Inferior parietal cortex (tissue), 1 donor: ENCODE data around the gene DDX39B.
"Not testable (repeated sequence)": the region's sequence is repeated elsewhere in the genome, so short reads cannot be mapped to it uniquely, and the experiment has no call there.

Experiments used
- DNase-seq: peaks from one replicate; pipeline ENCODE4 v3.0.0-alpha.2; 2016; ENCODE audit errors: extremely low spot score

The DDX39B gene

DNA sequence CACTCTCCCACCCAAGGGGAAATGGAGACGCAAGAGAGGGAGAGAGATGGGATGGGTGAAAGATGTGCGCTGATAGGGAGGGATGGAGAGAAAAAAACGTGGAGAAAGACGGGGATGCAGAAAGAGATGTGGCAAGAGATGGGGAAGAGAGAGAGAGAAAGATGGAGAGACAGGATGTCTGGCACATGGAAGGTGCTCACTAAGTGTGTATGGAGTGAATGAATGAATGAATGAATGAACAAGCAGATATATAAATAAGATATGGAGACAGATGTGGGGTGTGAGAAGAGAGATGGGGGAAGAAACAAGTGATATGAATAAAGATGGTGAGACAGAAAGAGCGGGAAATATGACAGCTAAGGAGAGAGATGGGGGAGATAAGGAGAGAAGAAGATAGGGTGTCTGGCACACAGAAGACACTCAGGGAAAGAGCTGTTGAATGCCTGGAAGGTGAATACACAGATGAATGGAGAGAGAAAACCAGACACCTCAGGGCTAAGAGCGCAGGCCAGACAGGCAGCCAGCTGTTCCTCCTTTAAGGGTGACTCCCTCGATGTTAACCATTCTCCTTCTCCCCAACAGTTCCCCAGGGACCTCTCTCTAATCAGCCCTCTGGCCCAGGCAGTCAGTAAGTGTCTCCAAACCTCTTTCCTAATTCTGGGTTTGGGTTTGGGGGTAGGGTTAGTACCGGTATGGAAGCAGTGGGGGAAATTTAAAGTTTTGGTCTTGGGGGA lies 34.3 kb upstream of the DDX39B start:
- no peak for DNase-seq

DNA sequence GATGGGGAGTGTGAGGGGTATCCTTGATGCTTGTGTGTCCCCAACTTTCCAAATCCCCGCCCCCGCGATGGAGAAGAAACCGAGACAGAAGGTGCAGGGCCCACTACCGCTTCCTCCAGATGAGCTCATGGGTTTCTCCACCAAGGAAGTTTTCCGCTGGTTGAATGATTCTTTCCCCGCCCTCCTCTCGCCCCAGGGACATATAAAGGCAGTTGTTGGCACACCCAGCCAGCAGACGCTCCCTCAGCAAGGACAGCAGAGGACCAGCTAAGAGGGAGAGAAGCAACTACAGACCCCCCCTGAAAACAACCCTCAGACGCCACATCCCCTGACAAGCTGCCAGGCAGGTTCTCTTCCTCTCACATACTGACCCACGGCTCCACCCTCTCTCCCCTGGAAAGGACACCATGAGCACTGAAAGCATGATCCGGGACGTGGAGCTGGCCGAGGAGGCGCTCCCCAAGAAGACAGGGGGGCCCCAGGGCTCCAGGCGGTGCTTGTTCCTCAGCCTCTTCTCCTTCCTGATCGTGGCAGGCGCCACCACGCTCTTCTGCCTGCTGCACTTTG lies 33.6 kb upstream of the DDX39B start, which contains the start of gene TNF:
Gene TNF, plus strand, starts transcription at position 231 of the 567 bp plus-strand sequence. Its CDS starts 177 bp downstream, at position 408.
- no peak for DNase-seq

DNA sequence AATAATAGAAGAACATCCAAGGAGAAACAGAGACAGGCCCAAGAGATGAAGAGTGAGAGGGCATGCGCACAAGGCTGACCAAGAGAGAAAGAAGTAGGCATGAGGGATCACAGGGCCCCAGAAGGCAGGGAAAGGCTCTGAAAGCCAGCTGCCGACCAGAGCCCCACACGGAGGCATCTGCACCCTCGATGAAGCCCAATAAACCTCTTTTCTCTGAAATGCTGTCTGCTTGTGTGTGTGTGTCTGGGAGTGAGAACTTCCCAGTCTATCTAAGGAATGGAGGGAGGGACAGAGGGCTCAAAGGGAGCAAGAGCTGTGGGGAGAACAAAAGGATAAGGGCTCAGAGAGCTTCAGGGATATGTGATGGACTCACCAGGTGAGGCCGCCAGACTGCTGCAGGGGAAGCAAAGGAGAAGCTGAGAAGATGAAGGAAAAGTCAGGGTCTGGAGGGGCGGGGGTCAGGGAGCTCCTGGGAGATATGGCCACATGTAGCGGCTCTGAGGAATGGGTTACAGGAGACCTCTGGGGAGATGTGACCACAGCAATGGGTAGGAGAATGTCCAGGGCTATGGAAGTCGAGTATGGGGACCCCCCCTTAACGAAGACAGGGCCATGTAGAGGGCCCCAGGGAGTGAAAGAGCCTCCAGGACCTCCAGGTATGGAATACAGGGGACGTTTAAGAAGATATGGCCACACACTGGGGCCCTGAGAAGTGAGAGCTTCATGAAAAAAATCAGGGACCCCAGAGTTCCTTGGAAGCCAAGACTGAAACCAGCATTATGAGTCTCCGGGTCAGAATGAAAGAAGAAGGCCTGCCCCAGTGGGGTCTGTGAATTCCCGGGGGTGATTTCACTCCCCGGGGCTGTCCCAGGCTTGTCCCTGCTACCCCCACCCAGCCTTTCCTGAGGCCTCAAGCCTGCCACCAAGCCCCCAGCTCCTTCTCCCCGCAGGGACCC lies 32.6 kb upstream of the DDX39B start:
- DNase-seq = no peak

DNA sequence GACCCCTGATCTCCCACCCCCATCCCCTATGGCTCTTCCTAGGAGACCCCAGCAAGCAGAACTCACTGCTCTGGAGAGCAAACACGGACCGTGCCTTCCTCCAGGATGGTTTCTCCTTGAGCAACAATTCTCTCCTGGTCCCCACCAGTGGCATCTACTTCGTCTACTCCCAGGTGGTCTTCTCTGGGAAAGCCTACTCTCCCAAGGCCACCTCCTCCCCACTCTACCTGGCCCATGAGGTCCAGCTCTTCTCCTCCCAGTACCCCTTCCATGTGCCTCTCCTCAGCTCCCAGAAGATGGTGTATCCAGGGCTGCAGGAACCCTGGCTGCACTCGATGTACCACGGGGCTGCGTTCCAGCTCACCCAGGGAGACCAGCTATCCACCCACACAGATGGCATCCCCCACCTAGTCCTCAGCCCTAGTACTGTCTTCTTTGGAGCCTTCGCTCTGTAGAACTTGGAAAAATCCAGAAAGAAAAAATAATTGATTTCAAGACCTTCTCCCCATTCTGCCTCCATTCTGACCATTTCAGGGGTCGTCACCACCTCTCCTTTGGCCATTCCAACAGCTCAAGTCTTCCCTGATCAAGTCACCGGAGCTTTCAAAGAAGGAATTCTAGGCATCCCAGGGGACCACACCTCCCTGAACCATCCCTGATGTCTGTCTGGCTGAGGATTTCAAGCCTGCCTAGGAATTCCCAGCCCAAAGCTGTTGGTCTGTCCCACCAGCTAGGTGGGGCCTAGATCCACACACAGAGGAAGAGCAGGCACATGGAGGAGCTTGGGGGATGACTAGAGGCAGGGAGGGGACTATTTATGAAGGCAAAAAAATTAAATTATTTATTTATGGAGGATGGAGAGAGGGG lies 31.7 kb upstream of the DDX39B start:
- DNase-seq = no peak

DNA sequence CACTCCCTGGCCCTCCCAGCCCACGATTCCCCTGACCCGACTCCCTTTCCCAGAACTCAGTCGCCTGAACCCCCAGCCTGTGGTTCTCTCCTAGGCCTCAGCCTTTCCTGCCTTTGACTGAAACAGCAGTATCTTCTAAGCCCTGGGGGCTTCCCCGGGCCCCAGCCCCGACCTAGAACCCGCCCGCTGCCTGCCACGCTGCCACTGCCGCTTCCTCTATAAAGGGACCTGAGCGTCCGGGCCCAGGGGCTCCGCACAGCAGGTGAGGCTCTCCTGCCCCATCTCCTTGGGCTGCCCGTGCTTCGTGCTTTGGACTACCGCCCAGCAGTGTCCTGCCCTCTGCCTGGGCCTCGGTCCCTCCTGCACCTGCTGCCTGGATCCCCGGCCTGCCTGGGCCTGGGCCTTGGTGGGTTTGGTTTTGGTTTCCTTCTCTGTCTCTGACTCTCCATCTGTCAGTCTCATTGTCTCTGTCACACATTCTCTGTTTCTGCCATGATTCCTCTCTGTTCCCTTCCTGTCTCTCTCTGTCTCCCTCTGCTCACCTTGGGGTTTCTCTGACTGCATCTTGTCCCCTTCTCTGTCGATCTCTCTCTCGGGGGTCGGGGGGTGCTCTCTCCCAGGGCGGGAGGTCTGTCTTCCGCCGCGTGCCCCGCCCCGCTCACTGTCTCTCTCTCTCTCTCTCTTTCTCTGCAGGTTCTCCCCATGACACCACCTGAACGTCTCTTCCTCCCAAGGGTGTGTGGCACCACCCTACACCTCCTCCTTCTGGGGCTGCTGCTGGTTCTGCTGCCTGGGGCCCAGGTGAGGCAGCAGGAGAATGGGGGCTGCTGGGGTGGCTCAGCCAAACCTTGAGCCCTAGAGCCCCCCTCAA lies 30.5 kb upstream of the DDX39B start, which contains the start of gene LTA:
Gene LTA, plus strand, starts transcription at position 249 of the 871 bp plus-strand sequence. Its CDS starts 454 bp downstream, at position 703.
- no peak for DNase-seq

GRCh38 chr6:31569861-31570536 lies 28.2 kb upstream of the DDX39B start:
- DNase-seq = no peak

DNA sequence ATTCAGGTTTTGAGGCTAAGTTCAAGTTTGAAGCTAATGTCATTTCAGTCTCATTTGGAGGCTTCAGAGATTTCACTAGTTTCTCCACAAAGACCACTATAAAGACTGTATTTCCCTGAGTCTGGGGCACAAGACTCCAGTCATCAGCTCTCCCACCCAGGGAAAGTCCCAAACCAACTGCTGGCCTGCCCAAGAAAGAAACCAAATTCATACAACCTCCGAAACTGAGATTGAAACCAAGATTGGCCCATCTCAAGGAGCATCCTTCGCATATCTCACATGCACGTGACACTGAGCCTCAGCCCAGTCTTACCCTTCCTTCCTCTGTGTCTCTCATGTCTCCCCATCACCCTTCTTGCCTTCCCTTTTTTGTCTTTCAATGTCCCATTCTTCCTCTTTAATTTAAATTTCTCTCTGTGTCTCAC lies 26.7 kb upstream of the DDX39B start:
- DNase-seq = no peak

GRCh38 chr6:31567531-31568370 lies 25.9 kb upstream of the DDX39B start:
- no peak for DNase-seq

DNA sequence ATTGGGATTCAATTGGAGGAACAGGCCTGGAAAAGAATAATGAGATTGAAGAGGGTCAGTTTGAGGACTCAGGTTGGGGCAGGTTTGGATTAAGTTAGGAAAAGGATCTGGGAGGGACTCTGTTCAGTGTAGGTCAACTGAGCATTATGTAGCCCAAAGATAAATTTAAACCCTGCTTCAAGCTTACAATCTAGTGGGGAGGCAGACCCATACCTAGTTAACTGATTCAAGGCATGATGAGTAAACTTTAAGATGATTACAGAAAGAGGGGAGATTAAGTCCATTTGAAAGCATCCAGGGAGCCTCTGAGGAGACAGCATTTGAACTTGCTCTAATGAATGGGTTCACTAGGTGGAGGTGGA lies 18.9 kb upstream of the DDX39B start:
- DNase-seq = no peak

DNA sequence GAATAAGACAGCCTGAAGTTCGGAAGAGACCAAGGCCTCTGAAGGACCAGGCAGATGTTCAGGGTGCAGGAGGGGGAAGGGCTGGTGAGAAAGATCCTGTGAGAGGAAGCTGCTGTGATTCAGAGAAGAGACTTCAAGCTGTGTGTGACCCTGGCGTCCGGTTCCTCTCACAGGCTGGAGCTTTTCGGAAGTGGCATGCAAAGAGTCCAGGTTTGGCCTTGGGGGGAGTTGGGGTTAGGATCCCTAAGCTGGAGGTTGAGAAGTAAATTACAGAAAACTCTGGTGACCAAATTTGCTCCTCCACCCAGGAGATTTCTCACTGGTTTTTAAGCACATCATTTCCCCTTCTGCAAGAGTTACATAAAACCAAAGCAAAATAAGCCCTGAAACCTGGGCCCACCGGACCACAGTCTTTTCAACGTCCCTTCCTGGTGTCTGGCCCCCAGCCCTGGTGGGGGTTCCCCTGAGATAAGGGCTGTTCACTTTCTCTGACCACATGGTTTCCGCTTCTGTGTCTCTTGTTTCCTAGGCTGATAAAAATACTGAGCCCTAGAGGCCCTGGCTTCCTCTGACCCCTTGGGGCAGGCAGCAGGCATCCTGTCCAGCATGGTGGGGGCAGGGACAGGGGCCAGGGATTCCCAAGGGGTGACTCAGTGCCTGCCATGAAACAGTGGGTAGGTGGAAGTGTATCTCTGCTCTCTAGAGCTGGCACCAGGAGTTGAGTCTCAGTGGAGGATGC lies 18.3 kb upstream of the DDX39B start:
- DNase-seq = no peak

- no peak for DNase-seq
Measured at GRCh38 chr6:31559606-31559957, 17.8 kb upstream of the DDX39B start.

GRCh38 chr6:31558631-31559500 lies 17.1 kb upstream of the DDX39B start:
- DNase-seq = peak; percentile 40

- DNase-seq = no peak
Measured at GRCh38 chr6:31558318-31558625, 16.5 kb upstream of the DDX39B start.

DNA sequence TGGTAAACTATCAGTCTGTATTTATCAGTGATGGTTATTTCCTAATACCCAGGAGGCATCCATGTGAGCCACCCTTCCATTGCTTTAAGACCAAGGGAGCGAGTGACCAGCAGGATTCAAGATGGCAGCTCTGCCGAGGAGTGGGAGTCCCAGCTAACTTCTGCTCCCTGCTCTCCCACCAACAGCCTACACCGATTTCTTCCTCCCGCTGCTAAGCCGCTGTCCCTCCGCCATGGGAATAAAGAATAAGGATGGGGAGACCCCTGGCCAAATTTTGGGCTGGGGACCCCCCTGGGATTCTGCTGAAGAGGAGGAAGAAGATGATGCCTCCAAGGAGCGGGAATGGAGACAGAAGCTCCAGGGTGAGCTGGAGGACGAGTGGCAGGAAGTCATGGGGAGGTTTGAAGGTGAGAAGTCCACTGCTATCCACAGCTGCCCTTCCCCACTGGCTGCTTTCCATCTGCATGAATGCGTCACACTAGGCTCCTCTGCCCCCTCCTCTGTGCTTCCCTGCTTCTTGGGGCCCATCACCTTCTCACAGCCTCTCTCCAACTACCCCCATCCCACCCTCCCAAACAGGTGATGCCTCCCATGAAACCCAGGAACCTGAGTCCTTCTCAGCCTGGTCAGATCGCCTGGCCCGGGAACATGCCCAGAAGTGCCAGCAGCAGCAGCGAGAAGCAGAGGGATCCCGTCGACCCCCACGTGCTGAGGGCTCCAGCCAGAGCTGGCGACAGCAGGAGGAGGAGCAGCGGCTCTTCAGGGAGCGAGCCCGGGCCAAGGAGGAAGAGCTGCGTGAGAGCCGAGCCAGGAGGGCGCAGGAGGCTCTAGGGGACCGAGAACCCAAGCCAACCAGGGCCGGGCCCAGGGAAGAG lies 15.9 kb upstream of the DDX39B start:
- DNase-seq = no peak

DNA sequence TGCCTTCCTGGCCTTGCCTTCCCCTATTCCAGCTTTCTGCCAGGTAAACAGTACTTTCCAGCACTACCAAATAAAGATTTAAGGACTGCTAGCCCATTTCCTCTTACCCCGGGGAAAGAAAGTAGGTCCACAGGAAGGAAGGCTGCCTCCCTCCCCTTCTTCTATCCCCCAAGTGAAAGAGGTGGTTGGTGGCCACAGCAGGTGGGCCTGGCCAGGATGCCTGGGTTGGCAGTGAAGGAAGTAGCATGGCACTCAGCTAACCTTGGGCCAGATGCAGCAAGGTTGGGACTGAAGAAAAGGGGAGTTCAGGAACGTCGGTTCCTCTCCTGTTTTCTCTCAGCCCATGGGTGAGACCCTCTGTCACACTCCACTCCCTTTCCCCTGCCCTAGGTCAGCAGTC lies 14.5 kb upstream of the DDX39B start:
- DNase-seq = no peak

- DNase-seq = not testable (repeated sequence)
Measured at GRCh38 chr6:31551371-31551770, 9.6 kb upstream of the DDX39B start.

GRCh38 chr6:31548544-31548873 lies 6.7 kb upstream of the DDX39B start:
- DNase-seq = no peak
